ENCODE data around the gene PPP2R5E. TPM values are rescaled to one million over a fixed set of nuclear protein-coding genes. Genes with fewer than 3 reads are reported as not detected.
A peak's percentile ranks its signal among the peaks of the same experiment; 100 is the strongest.

Gene PPP2R5E
- total and polyA plus RNA-seq, 8 donors: 33.4 to 45.3 (median 38.5) TPM

DNA sequence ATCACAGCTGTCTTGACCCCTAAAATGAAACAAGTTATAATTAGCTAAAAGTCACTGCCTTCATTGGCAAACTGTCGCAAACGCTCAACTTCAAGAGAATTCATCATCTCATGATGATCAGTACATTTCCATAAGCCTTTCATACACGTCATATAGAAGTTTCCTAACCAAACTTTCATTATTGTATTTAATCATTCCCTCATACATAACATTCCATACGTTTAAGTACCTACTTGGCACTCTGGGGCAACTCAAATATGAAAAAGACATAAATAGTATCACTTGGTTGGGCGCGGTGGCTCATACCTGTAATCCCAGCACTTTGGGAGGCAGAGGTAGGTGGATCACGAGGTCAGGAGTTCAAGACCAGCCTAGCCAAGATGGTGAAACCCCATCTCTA is 12.4 kb upstream of the PPP2R5E start:
- intact Hi-C loops (cut with DNase I): no loop called here
- no peaks in the 10 kb centered on the region for H3K4me1 ChIP-seq
- H3K27me3 ChIP-seq: no peaks in the 10 kb centered on the region
- no peaks in the 10 kb centered on the region for H3K9me3 ChIP-seq
- DNase-seq: no peak
- no peak overlapping the region for H3K4me3 ChIP-seq
- H3K36me3 ChIP-seq: no peaks in the 10 kb centered on the region
- TF ChIP-seq, protein P1, sequence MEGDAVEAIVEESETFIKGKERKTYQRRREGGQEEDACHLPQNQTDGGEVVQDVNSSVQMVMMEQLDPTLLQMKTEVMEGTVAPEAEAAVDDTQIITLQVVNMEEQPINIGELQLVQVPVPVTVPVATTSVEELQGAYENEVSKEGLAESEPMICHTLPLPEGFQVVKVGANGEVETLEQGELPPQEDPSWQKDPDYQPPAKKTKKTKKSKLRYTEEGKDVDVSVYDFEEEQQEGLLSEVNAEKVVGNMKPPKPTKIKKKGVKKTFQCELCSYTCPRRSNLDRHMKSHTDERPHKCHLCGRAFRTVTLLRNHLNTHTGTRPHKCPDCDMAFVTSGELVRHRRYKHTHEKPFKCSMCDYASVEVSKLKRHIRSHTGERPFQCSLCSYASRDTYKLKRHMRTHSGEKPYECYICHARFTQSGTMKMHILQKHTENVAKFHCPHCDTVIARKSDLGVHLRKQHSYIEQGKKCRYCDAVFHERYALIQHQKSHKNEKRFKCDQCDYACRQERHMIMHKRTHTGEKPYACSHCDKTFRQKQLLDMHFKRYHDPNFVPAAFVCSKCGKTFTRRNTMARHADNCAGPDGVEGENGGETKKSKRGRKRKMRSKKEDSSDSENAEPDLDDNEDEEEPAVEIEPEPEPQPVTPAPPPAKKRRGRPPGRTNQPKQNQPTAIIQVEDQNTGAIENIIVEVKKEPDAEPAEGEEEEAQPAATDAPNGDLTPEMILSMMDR (IDR thresholded peaks at IDR 0.05): no peak
- no peak for ATAC-seq
- H3K27ac ChIP-seq: no peak overlapping the region

DNA sequence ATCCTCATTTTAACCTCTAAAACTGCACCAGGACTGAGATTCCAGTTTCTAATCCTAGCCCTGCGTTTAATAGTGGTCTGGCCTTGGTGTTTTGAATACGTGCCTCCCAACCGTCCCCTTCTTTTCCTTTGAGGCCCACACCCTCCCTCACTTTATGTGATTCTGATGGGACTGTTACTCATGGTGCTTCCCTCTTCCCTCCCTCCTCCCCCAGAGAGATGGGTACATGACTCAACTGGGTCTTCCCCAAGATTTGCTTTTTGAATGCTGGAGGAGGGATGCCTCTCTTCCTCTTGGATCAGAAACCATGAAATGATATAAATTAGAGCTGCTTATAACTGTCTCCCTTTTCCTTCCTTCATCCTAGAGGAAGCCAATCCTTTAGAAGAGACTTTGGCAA is 8.2 kb upstream of the PPP2R5E start:
- Histone ChIP-seq H3K27ac (no peak overlapping the region), H3K4me3 (no peak overlapping the region), H3K36me3 (no peaks in the 10 kb centered on the region), H3K4me1 (no peaks in the 10 kb centered on the region), H3K27me3 (no peaks in the 10 kb centered on the region), H3K9me3 (no peaks in the 10 kb centered on the region)
- intact Hi-C loops (cut with DNase I): no loop called here
- ATAC-seq (peak; percentile 39), DNase-seq (no peak)
- TF ChIP-seq, protein P1 (IDR thresholded peaks at IDR 0.05): no peak

DNA sequence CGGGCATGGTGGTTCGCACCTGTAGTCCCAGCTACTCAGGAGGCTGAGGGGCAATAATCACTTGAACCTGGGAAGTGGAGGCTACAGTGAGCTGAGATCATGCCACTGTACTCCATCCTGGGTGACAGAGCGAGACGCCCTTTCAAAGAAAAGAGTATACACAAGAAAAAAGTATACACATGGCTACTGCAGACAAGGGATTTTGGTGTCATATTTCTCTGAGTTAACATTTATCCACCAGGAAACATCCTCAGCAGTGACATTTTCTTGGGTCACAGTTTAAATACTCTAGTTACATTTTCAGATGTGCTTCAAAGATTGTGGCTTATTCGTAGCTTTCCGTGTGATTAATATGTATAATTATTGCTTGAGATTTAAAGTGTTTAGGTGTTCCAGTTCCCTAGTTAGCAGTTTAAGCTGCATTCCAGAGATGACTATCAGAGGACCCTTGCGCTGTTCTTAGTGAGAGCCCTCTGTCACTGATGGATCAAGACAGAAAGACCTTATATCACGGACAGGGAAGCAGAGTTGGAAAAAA is 4.7 kb upstream of the PPP2R5E start:
- Histone ChIP-seq H3K27ac (no peak overlapping the region), H3K9me3 (no peaks in the 10 kb centered on the region), H3K36me3 (no peaks in the 10 kb centered on the region), H3K27me3 (no peaks in the 10 kb centered on the region), H3K4me1 (peaks cover 5 to 9% of the 10 kb centered on the region in 2 donors), H3K4me3 (no peak overlapping the region)
- intact Hi-C loops (cut with DNase I): loop anchor here in 1 of 2 donors (10.0 kb wide), 1 partner anchor 153 kb away; no protein-coding TSS in a partner anchor
- TF ChIP-seq, protein P1 (IDR thresholded peaks at IDR 0.05): no peak
- no peak for DNase-seq
- ATAC-seq: no peak

DNA sequence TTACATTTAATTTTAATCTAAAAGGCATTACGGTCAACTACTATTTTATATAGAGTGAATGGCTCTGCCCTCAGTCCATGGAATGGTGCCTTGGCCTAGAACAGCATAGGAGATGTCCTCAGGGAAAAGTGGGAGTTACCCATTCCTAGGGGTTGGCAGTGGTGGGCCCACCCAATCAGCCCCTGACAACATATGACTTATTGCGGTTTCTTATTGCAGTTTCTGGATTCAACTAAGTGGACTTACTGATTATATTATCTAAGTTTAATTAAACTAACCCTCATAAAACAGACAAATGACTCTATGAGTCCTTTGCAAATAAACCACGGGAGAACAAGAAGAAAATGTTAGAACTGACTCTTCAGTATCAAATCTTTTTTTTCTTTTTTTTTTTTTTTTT is 2.3 kb upstream of the PPP2R5E start:
- DNase-seq (no peak), ATAC-seq (no peak)
- Histone ChIP-seq H3K27ac (no peak overlapping the region), H3K4me3 (no peak overlapping the region), H3K36me3 (no peaks in the 10 kb centered on the region), H3K27me3 (no peaks in the 10 kb centered on the region), H3K4me1 (peaks cover 12 to 27% of the 10 kb centered on the region in 2 donors), H3K9me3 (no peaks in the 10 kb centered on the region)
- TF ChIP-seq, protein P1 (IDR thresholded peaks at IDR 0.05): no peak
- intact Hi-C loops (cut with DNase I): loop anchor here in 1 of 2 donors (10.0 kb wide), 1 partner anchor 151 kb away; no protein-coding TSS in a partner anchor

DNA sequence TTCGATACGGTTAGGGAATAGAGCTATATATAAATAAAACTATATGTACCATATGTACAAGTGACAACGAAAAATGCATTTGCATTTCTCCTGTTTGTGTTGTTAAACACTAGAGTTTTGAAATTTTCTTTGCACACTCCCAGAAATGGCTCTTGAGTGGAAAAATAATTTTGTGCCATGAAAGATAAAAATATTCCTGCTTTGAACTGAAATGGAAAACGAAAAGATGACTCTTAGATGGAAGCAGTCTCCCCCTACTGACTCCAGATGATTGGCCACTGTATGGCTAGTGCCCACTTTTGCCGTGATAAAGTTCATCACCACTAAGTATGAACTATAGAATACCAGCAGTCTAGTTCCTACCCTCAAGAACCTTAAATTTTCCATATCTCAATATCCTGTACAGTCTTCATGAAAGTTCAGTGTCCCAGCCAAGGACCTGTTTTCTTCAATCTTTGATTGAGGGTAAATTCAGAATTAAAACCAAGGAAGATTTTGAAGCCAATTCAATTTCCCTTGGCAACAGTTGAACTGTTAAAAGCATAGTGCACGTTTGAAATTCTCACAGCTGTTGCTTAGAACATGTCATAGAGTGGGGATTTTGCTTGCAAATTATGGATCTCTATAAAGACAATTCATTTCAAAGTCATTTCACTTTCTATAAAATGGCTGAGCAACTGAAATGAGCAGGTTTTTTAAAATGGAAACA is 1.6 kb upstream of the PPP2R5E start:
- DNase-seq (peak in 1 of 4 donors; percentile 21), ATAC-seq (no peak)
- Histone ChIP-seq H3K4me3 (peak overlapping the region in 1 of 2 donors; percentile 99), H3K27ac (no peak overlapping the region), H3K9me3 (no peaks in the 10 kb centered on the region), H3K27me3 (no peaks in the 10 kb centered on the region), H3K4me1 (peaks cover 12 to 27% of the 10 kb centered on the region in 2 donors), H3K36me3 (peaks cover 0 to 2% of the 10 kb centered on the region in 2 donors)
- TF ChIP-seq, protein P1 (IDR thresholded peaks at IDR 0.05): peak in 1 of 2 donors; percentile 29
- intact Hi-C loops (cut with DNase I): loop anchor here in 1 of 2 donors (10.0 kb wide), 1 partner anchor 150 kb away; no protein-coding TSS in a partner anchor

Measured in left lung (tissue), 10 donors.